Measurements from ENCODE around the gene SRPK3.

DNA sequence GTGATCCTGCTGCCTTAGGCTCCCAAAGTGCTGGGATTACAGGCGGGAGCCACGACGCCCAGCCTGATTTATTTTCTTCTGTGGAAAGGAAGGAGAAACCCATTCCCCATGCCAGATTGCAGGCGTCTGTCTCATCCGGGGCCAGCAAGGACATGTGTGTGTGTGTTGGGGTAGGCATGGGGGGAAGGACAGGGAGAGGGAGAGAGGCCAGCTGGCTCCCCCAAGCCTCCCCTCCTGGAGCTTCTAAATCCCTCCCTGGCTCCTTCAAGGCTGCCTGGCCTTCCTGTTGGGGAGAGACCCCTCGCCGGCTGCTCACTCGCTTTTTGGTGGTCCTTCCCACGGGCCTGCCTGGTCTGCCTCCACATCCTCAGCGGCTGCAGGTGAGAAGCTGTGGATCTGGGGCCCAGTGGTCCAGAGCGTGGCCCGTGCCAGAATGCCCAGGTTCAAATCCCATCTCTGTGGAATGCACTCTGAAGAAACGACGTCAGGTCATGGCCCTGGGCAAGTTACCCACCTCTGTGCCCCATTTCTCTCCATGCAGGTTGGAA lies 18.1 kb upstream of the SRPK3 start:
- TF ChIP-seq TCF12 (IDR thresholded peaks at IDR 0.05; ENCODE audit: low read depth) (no peak), FOXM1 (IDR thresholded peaks at IDR 0.05; ENCODE audit: borderline replicate concordance, low read depth) (no peak)
- TF ChIP-seq, protein P1, sequence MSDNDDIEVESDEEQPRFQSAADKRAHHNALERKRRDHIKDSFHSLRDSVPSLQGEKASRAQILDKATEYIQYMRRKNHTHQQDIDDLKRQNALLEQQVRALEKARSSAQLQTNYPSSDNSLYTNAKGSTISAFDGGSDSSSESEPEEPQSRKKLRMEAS (IDR thresholded peaks at IDR 0.05): no peak
- TF ChIP-seq, protein P2, sequence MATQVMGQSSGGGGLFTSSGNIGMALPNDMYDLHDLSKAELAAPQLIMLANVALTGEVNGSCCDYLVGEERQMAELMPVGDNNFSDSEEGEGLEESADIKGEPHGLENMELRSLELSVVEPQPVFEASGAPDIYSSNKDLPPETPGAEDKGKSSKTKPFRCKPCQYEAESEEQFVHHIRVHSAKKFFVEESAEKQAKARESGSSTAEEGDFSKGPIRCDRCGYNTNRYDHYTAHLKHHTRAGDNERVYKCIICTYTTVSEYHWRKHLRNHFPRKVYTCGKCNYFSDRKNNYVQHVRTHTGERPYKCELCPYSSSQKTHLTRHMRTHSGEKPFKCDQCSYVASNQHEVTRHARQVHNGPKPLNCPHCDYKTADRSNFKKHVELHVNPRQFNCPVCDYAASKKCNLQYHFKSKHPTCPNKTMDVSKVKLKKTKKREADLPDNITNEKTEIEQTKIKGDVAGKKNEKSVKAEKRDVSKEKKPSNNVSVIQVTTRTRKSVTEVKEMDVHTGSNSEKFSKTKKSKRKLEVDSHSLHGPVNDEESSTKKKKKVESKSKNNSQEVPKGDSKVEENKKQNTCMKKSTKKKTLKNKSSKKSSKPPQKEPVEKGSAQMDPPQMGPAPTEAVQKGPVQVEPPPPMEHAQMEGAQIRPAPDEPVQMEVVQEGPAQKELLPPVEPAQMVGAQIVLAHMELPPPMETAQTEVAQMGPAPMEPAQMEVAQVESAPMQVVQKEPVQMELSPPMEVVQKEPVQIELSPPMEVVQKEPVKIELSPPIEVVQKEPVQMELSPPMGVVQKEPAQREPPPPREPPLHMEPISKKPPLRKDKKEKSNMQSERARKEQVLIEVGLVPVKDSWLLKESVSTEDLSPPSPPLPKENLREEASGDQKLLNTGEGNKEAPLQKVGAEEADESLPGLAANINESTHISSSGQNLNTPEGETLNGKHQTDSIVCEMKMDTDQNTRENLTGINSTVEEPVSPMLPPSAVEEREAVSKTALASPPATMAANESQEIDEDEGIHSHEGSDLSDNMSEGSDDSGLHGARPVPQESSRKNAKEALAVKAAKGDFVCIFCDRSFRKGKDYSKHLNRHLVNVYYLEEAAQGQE (IDR thresholded peaks at IDR 0.05; ENCODE audit: low read depth): no peak
